ENCODE measurements around the gene CFAP46.

GRCh38 chr10:132912225-132912712, 30.1 kb downstream of the CFAP46 start:
- TF ChIP-seq CTCF (conservative IDR thresholded peaks at IDR 0.05; ENCODE audit: low read length) (no peak), EZH2phosphoT487 (IDR thresholded peaks at IDR 0.05; ENCODE audit: borderline replicate concordance, low read depth, low read length) (no peak)
